ENCODE results near the gene TRIM43B. TPM values are rescaled to one million over a fixed set of nuclear protein-coding genes. Genes with fewer than 3 reads are reported as not detected.
"Not testable (repeated sequence)": the region's sequence is repeated elsewhere in the genome, so short reads cannot be mapped to it uniquely, and the experiment has no call there.

Gene TRIM43B

DNA sequence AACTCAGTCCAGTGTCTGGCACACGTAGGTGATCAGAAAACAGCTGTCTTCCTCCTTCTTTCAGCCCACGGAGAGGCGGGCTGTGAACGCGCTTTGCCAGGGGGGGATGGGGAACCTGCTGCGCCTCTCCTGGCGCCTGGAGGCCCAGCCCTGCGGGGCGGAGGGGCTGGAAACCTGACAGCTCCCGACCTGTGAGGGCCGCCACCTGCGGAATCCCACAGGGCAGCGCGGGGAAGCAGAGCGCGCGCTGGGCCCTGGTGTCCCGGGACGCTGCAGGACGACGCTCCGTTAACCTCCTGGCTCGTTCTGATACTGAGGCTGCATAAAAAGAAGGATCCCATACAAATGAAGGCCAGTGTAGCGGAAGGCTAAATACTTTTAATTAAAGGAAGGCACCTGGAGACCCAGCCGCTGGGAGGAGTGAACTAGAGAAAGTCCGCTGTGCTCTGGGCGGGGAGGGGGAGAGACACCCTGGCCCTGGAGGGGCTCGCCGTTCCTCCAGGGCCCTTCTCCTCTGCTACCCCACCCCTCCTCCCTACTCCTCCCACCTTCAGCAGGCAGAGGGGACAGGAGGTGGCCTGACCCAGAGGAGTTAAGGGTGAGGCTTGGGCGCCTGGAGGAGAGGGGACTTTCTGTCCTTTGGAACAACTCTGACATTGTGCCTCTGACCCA, 57.2 kb downstream of the TRIM43B start:
- not testable (repeated sequence) for H2BK15ac ChIP-seq (ENCODE audit: low read length); H3K4ac ChIP-seq (ENCODE audit: low read length); H3K23ac ChIP-seq (ENCODE audit: low read depth, low read length, poor library complexity); H3K4me1 ChIP-seq (ENCODE audit: control insufficient read depth in 2 of 2, insufficient read depth in 1 of 2, low read depth in 1 of 2, low read length in 2 of 2); DNase-seq (ENCODE audit: low spot score); H4K8ac ChIP-seq (ENCODE audit: low read depth, low read length); H3K27me3 ChIP-seq (ENCODE audit: control insufficient read depth in 3 of 3, insufficient read depth in 3 of 3, low read depth in 1 of 3, low read length in 3 of 3); H3K27ac ChIP-seq (replicated peaks; ENCODE audit: low read length); H2BK5ac ChIP-seq (ENCODE audit: low read length); H3K36me3 ChIP-seq (replicated peaks in 1 of 2; ENCODE audit: control insufficient read depth in 2 of 2, insufficient read depth in 2 of 2, low read length in 2 of 2); H2BK120ac ChIP-seq (ENCODE audit: low read depth, low read length); H3K79me1 ChIP-seq (ENCODE audit: low read depth, low read length); H3K4me2 ChIP-seq (ENCODE audit: insufficient read depth, low read length, poor library complexity, severe bottlenecking); H3K9me3 ChIP-seq (replicated peaks in 1 of 2; ENCODE audit: control insufficient read depth in 2 of 2, insufficient read depth in 1 of 2, low read depth in 1 of 2, low read length in 2 of 2); H3K14ac ChIP-seq (ENCODE audit: low read length); H2BK12ac ChIP-seq (ENCODE audit: low read length); H3K18ac ChIP-seq (ENCODE audit: low read length); H3K9ac ChIP-seq (ENCODE audit: low read depth, low read length, poor library complexity); H3K4me3 ChIP-seq (ENCODE audit: low read length in 2 of 2); H4K91ac ChIP-seq (ENCODE audit: low read depth, low read length, poor library complexity); H2AFZ ChIP-seq (ENCODE audit: low read length); H2AK5ac ChIP-seq (ENCODE audit: low read depth, low read length)
- no CpG with 5 or more reads among the region's 30 CpGs for WGBS, 2 donors (ENCODE audit: extremely low coverage in 2 of 2, insufficient read length in 2 of 2, insufficient replicate concordance in 1 of 2)

Small RNA genes lying within 50 kb of the gene (small RNA-seq; reads per million reads assigned to genes)
- not detected for gene AC009237.11 (ENCODE audit: insufficient read depth)
- gene AC133104.2 (ENCODE audit: insufficient read depth): not detected

All from neuronal stem cell (in vitro differentiated cells).